ENCODE measurements around the gene ENAH. TPM values are rescaled to one million over a fixed set of nuclear protein-coding genes. Genes with fewer than 3 reads are reported as not detected.

ENAH gene
- total and polyA plus RNA-seq, 9 of the 15 experiments (the other 6 are each of a cell fraction or from before 2014, with no cell fraction given) = 0.03 to 1.2 (median 0.15) TPM

GRCh38 chr1:225474986-225475820 is 177.7 kb downstream of the ENAH start (continued):
- TF ChIP-seq LCOR (CRISPR knock-in tag; IDR thresholded peaks at IDR 0.05) (no peak), NFIX (CRISPR knock-in tag; IDR thresholded peaks at IDR 0.05; ENCODE audit: low read depth) (no peak), EGR1 (conservative IDR thresholded peaks at IDR 0.05) (no peak), TAL1 (IDR thresholded peaks at IDR 0.05) (no peak), ETV1 (tag; conservative IDR thresholded peaks at IDR 0.05; ENCODE audit: low read depth) (no peak), RBBP5 (IDR thresholded peaks at IDR 0.05; ENCODE audit: borderline replicate concordance, insufficient read depth, low read length, poor library complexity, severe bottlenecking) (no peak), ZFP1 (CRISPR knock-in tag; IDR thresholded peaks at IDR 0.05) (no peak), ZNF639 (CRISPR knock-in tag; conservative IDR thresholded peaks at IDR 0.05 in 1 of 2, IDR thresholded peaks at IDR 0.05 in 1 of 2) (no peak), ZNF57 (CRISPR knock-in tag; IDR thresholded peaks at IDR 0.05) (no peak), BCL6 (CRISPR knock-in tag; IDR thresholded peaks at IDR 0.05) (no peak), PTTG1 (tag; IDR thresholded peaks at IDR 0.05; ENCODE audit: low read depth) (no peak), ZNF140 (CRISPR knock-in tag; IDR thresholded peaks at IDR 0.05) (no peak)
- TF ChIP-seq, protein P1, sequence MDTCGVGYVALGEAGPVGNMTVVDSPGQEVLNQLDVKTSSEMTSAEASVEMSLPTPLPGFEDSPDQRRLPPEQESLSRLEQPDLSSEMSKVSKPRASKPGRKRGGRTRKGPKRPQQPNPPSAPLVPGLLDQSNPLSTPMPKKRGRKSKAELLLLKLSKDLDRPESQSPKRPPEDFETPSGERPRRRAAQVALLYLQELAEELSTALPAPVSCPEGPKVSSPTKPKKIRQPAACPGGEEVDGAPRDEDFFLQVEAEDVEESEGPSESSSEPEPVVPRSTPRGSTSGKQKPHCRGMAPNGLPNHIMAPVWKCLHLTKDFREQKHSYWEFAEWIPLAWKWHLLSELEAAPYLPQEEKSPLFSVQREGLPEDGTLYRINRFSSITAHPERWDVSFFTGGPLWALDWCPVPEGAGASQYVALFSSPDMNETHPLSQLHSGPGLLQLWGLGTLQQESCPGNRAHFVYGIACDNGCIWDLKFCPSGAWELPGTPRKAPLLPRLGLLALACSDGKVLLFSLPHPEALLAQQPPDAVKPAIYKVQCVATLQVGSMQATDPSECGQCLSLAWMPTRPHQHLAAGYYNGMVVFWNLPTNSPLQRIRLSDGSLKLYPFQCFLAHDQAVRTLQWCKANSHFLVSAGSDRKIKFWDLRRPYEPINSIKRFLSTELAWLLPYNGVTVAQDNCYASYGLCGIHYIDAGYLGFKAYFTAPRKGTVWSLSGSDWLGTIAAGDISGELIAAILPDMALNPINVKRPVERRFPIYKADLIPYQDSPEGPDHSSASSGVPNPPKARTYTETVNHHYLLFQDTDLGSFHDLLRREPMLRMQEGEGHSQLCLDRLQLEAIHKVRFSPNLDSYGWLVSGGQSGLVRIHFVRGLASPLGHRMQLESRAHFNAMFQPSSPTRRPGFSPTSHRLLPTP (IDR thresholded peaks at IDR 0.05; ENCODE audit: borderline replicate concordance, extremely low read depth, insufficient read length) = no peak
- TF ChIP-seq, protein P2, sequence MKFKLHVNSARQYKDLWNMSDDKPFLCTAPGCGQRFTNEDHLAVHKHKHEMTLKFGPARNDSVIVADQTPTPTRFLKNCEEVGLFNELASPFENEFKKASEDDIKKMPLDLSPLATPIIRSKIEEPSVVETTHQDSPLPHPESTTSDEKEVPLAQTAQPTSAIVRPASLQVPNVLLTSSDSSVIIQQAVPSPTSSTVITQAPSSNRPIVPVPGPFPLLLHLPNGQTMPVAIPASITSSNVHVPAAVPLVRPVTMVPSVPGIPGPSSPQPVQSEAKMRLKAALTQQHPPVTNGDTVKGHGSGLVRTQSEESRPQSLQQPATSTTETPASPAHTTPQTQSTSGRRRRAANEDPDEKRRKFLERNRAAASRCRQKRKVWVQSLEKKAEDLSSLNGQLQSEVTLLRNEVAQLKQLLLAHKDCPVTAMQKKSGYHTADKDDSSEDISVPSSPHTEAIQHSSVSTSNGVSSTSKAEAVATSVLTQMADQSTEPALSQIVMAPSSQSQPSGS (CRISPR knock-in tag; IDR thresholded peaks at IDR 0.05) = no peak
- TF ChIP-seq, protein P3, sequence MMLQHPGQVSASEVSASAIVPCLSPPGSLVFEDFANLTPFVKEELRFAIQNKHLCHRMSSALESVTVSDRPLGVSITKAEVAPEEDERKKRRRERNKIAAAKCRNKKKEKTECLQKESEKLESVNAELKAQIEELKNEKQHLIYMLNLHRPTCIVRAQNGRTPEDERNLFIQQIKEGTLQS (IDR thresholded peaks at IDR 0.05) = no peak
- TF ChIP-seq, protein P3 (CRISPR knock-in tag; conservative IDR thresholded peaks at IDR 0.05) = 0 out of 2 replicates have a peak, but pooled peaks have one; percentile 74
- TF ChIP-seq, protein P4, sequence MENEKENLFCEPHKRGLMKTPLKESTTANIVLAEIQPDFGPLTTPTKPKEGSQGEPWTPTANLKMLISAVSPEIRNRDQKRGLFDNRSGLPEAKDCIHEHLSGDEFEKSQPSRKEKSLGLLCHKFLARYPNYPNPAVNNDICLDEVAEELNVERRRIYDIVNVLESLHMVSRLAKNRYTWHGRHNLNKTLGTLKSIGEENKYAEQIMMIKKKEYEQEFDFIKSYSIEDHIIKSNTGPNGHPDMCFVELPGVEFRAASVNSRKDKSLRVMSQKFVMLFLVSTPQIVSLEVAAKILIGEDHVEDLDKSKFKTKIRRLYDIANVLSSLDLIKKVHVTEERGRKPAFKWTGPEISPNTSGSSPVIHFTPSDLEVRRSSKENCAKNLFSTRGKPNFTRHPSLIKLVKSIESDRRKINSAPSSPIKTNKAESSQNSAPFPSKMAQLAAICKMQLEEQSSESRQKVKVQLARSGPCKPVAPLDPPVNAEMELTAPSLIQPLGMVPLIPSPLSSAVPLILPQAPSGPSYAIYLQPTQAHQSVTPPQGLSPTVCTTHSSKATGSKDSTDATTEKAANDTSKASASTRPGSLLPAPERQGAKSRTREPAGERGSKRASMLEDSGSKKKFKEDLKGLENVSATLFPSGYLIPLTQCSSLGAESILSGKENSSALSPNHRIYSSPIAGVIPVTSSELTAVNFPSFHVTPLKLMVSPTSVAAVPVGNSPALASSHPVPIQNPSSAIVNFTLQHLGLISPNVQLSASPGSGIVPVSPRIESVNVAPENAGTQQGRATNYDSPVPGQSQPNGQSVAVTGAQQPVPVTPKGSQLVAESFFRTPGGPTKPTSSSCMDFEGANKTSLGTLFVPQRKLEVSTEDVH (IDR thresholded peaks at IDR 0.05; ENCODE audit: low read depth, partially characterized antibody) = no peak
